Activated CD4-positive, alpha-beta T cell treated with anti-CD3 and anti-CD28 coated beads for 4 hours (primary cell): ENCODE data around the gene PRKG1.
"Not testable (repeated sequence)": the region's sequence is repeated elsewhere in the genome, so short reads cannot be mapped to it uniquely, and the experiment has no call there.

Source experiments
- DNase-seq, 2 donors: peaks; one replicate each; pipeline ENCODE4 v3.0.0-alpha.2; 2020

Gene PRKG1

GRCh38 chr10:51178634-51179033 lies 104.3 kb downstream of the PRKG1 start:
- no peak for DNase-seq

DNA sequence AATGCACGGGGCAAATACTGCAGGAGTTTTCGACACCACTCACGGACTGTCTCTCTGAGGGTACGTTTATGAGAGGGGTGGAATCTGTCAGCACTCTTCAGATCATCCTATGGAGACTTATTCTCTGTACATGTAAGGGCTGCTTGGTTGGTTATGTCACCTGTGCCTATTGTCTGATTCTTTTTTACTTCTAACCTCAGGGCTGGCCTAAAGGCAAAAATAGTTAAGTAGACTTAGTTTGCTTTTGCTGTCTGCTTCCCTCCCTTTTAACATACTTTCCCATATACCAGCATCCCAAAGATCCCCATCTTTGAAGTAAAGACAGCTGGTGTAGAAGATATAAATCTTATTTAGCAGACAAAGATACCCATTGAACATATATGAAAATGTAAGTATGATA lies 105.9 kb downstream of the PRKG1 start:
- DNase-seq, result no peak

- DNase-seq, result no peak
Measured at GRCh38 chr10:51183783-51184182, 109.5 kb downstream of the PRKG1 start.

DNA sequence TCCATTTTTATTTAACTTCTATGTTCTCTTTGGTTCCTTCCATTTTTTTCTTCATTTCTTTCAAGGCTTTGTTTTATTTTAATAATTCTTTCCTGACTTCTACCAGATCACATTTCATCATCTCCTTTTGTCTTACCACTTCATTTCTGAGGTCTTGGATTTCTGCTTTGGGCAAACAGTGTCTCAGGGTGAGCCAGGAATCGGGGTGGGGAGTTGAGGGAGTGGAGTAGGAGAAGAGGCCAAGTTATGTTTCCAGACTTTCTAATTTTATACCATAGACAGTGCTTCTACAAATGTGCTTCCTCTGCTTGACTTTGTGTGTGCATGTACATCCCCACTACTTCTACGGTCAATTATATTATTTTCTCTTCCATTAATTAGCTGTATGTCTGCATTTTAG lies 112.1 kb downstream of the PRKG1 start:
- no peak for DNase-seq

DNA sequence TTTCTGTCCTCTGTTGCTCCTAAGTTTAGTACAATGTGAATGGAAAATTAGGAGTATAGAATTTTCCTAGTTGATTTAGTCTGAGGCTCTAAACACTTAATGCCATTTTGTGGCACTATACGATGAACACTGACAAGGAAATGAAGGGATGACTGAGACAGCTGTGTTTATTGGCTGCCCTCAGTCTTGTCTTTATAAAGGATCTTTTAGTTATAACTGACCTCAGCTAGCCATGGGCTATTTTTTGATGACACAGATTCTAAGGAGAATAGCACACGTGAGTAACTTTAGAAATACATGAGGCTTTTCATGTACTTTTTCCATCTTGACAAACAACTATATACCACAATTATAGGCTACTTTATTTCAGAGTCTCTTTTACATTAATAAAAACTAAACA lies 113.7 kb downstream of the PRKG1 start:
- no peak for DNase-seq

DNA sequence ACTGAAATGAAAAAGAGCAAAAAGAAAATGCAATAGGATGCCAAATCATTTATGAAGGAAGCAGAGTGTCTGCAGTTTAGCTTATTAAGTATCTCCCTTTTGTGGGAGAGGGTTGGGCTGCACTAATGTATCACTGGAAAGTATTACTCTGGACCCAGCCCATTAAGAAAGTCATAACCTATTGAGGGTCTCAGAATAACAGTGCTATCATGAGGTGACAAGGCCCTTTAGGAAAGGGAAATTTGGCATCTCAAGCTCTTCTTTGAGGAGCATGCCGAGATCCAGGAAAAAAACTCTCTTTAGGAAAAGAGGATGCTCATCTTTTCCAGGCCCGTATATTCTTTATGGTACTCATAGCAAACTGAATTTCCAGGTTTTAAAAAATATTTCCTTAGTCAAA lies 114.6 kb downstream of the PRKG1 start:
- DNase-seq, result no peak

- DNase-seq, result no peak
Measured at GRCh38 chr10:51196508-51197175, 122.4 kb downstream of the PRKG1 start.

GRCh38 chr10:51198170-51198569 lies 123.9 kb downstream of the PRKG1 start:
- DNase-seq, result no peak

GRCh38 chr10:51201947-51202346 lies 127.7 kb downstream of the PRKG1 start:
- no peak for DNase-seq

- no peak for DNase-seq
Measured at GRCh38 chr10:51203359-51203758, 129.1 kb downstream of the PRKG1 start.

GRCh38 chr10:51204066-51204465 lies 129.8 kb downstream of the PRKG1 start:
- DNase-seq, result no peak

DNA sequence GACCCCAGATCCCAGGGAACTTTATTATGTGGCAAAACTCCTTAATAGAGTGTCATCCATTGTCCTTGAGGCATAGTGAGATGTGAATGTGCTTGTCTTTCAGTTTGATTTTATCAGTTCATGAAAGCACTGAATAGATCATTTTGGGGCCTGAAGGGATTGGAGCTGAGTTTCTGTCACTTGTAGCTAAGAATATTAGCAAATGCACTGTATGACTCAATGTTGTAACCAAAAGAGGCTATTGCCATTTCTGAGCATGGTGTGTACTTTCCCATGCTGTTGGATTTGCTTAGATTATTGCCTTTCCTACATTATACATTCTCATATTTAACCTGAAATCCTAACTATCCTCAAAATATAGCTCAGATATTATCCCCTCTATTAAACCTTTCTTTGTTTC lies 130.4 kb downstream of the PRKG1 start:
- no peak for DNase-seq

- DNase-seq, result no peak
Measured at GRCh38 chr10:51206500-51206899, 132.2 kb downstream of the PRKG1 start.

GRCh38 chr10:51212937-51213336 lies 138.7 kb downstream of the PRKG1 start:
- DNase-seq, result not testable (repeated sequence)

DNA sequence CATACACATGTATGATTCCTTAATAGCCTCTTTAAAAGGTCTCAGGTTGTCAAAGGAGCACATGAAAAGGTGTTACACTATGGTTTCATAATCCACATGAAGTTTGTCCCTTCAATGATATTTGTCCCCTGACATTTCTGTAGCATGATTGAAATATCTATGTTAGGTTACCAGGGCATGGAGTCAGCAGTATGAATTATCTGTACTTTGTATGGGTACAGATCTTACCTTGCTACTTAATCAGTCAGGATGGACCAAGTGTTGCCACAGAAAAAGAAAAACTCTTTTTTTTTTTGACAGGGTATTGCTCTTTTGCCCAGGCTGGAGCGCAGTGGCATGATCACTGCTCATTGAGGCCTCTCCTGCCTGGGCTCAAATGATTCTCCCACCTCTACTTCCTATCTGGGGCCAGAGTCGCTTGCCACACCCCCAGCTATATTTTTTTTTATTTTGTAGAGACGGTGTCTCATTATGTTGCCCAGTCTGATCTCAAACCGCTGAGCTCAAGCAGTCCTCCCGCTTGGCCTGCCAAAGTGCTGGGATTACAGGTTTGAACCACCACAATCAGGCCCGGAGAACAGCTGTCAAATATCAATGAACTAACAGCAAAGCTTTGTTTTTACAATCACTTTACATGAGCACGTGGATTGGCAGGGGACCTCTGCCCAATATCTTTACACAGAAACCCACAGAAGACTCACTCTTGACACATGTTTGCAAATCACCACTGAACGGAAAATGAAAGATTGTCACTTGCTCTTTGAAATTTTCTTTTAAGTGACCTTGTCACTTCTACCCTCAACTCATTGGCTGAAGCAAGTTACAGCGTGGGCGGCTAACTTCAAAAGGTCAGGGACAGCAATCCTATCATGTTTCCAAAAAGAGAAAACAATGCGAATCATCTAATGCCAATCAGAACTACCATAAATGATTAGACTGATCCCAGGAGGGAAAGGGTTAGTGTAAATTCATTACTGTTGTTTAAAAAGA lies 140.2 kb downstream of the PRKG1 start:
- DNase-seq, result no peak

- no peak for DNase-seq
Measured at GRCh38 chr10:51215951-51216834, 141.9 kb downstream of the PRKG1 start.

- no peak for DNase-seq
Measured at GRCh38 chr10:51217505-51217904, 143.2 kb downstream of the PRKG1 start.

DNA sequence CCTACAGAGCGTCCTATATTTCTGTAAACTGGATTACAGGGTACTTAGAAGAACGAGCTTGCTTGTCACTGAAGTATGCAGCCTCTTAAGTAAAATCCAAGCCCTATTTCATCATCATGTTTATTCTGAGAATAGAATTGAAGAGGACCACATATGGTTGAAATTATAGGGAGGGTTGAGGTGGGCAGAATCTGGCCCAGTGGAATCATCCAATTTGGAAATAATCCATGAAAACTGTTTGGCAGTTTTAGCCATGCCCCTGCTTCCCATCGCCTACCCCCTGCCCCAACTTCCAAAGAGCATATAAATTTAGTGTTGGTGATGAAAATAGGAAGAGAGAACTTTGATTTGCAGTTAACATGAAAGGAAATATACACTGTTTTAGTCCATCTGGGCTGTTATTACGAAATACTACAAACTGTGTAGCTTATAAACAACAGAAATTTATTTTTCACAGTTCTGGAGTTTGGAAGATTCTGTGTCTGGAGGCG lies 150.4 kb downstream of the PRKG1 start:
- DNase-seq, result no peak

DNA sequence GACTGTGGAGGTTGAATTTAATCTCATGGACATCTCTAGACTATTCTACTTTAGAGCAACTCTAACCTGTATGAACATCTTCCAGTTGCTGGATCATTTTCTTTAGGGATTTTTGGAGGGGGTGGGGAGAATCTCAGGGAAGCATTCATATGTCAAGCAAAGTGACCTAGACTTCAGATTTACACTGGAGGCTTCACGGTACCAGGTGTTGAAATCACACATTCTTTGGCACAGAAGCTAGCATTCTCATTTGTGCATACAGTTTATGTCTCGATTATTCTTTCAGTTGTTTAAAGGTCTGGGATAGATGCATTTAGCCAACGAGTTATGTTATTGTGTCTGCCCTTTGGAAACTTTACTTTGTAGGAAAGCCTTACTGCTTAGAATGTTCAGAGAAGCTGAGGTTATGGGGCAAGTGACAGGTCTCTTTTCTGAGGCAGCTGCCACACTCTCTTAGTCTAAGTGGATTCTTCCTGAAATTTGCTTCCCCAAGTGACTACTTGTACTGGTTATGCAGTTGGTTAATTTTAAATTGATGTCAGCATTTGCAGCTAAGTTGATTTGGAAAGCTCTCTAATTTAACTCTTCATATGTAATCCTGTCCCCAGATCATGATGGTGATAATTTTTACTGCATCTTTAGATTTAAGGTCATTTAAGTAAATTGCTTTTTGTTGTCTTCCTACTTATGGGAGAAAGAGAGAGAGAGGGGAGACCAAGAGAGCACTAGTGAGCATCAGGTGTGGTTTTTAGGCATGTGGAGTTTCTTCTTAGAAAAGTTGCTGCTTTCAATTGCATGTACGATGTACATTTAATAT lies 153.8 kb downstream of the PRKG1 start:
- DNase-seq, result no peak

GRCh38 chr10:51228714-51229100 lies 154.4 kb downstream of the PRKG1 start:
- DNase-seq, result no peak

DNA sequence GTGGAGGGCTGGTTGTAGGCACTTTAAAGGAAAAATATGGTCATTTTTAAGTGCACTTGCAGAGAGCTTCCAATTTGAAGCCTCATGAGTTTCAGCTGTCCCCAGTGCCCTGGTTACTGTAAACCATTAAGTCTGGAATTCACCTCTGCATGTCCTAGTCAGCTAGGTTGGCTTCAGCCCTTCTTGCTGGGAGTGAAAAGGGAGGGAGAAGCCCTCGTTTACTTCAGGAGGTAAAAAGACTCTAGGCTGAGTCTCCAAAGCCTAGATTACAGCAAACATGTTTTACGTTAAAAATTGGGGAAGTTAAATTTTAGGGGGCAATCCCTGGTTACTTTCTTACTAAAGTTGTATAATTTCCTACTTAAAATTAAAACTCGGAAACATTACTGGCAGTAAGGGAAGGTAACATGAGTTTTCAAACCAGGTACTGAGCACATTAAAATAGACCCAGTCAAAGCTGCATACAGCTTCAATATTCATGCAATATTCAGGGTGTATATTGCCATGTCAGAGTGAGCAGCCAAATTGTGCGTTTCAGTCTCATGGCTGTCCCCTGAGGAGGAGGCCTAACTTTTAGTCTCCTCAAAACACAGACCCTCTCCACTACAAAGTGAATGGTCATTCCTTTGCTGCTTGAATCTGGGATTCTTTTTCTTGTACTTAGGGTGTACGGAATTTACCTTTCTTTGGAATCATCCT lies 156.7 kb downstream of the PRKG1 start:
- DNase-seq, result no peak
